Endothelial cell of umbilical vein (primary cell): Measurements from ENCODE around the gene KCNIP3. TPM values are rescaled to one million over a fixed set of nuclear protein-coding genes. Genes with fewer than 3 reads are reported as not detected.

Experiments used
- BruUV-seq: library from RNA; stranded (reverse); fragments of 400-500 nt; replicated peaks from 2 replicates; lab custom pipeline; 2021; lab: Mats Ljungman, UMichigan
- CTCF ChIA-PET: fragments of 300-600, 350-600 bp; sonication (Branson Sonifier 250); formaldehyde crosslinking; loops from one replicate; lab custom pipeline; 2021; ENCODE audit warnings: antibody characterized with exemption, inconsistent platforms; lab: Charles Lee
- POLR2A ChIA-PET: fragments of 300-600, 350-600 bp; sonication (Branson Sonifier 250); formaldehyde crosslinking; loops from one replicate; lab custom pipeline; 2021; ENCODE audit warnings: antibody characterized with exemption, inconsistent platforms; lab: Charles Lee
- DNase-seq: peaks from one replicate; pipeline ENCODE4 v3.0.0-alpha.2; 2011; ENCODE audit warnings: low read depth, low spot score
- FAIRE-seq: peaks from 2 replicates; lab custom pipeline; 2011; peaks lifted over from hg19 to GRCh38; lab: Jason Lieb, UNC
- H2AFZ ChIP-seq: 2 replicates; pipeline ENCODE4 v1.6.0; 2012; ENCODE audit warnings: low read depth, low read length, control low read depth, inconsistent platforms
- H3K27ac ChIP-seq: 2 replicates; pipeline ENCODE4 v1.5.1; 2011; ENCODE audit warnings: low read depth, mild to moderate bottlenecking, control low read depth, low read length, moderate library complexity; ENCODE audit not compliant: insufficient read depth
- H3K27me3 ChIP-seq, 2 experiments: 2 replicates each; pipeline versions ENCODE4 v1.6.0 to v1.6.1; 2011; ENCODE audit warnings: low read length in 2 of 2, mixed read lengths in 1 of 2; ENCODE audit not compliant: control insufficient read depth in 2 of 2, insufficient read depth in 2 of 2
- H3K36me3 ChIP-seq, 2 experiments: 2 replicates in 1 of 2; 3 replicates in 1 of 2; pipeline ENCODE4 v1.5.1; 2011; ENCODE audit warnings: low read length in 2 of 2, mild to moderate bottlenecking in 1 of 2, moderate library complexity in 1 of 2; ENCODE audit not compliant: control insufficient read depth in 2 of 2, insufficient read depth in 2 of 2; ENCODE audit errors: extremely low read depth in 1 of 2
- H3K4me1 ChIP-seq: 3 replicates; pipeline ENCODE4 v1.5.1; 2011; ENCODE audit warnings: mild to moderate bottlenecking, low read length; ENCODE audit not compliant: control insufficient read depth, insufficient read depth; ENCODE audit errors: extremely low read depth
- H3K4me2 ChIP-seq: 2 replicates; pipeline ENCODE4 v1.6.1; 2011; ENCODE audit warnings: low read length, control low read depth, mixed read lengths; ENCODE audit not compliant: insufficient read depth
- H3K4me3 ChIP-seq, 3 experiments: fragments of 200-600 bp in 1 of 3; sonication (generic), shearing (Covaris generic) in 1 of 3; replicated peaks in 1 of 3; 2 replicates each; pipeline ENCODE4 v1.5.1; 2011 to 2016; ENCODE audit warnings: control low read depth in 3 of 3, low read length in 3 of 3, mild to moderate bottlenecking in 2 of 3, inconsistent platforms in 1 of 3, low read depth in 1 of 3, moderate library complexity in 1 of 3; ENCODE audit not compliant: insufficient read depth in 1 of 3
- H3K79me2 ChIP-seq: 2 replicates; pipeline ENCODE4 v1.6.0; 2012; ENCODE audit warnings: low read length, inconsistent platforms; ENCODE audit not compliant: control insufficient read depth, insufficient read depth
- H3K9ac ChIP-seq: replicated peaks from 2 replicates; pipeline ENCODE3; 2011; ENCODE audit warnings: low read length, control low read depth; ENCODE audit not compliant: insufficient read depth; ENCODE audit errors: extremely low read depth
- H3K9me1 ChIP-seq: replicated peaks from 3 replicates; pipeline ENCODE4 v1.6.0; 2011; ENCODE audit warnings: mild to moderate bottlenecking, low read length; ENCODE audit not compliant: control insufficient read depth, insufficient read depth; ENCODE audit errors: extremely low read depth
- H3K9me3 ChIP-seq: replicated peaks from 2 replicates; pipeline ENCODE4 v1.5.1; 2012; ENCODE audit warnings: low read length, inconsistent platforms; ENCODE audit not compliant: control insufficient read depth, insufficient read depth
- H4K20me1 ChIP-seq: replicated peaks from 2 replicates; pipeline ENCODE3; 2011; ENCODE audit warnings: mild to moderate bottlenecking, low read length; ENCODE audit not compliant: control insufficient read depth, insufficient read depth; ENCODE audit errors: extremely low read depth
- EZH2 ChIP-seq: IDR thresholded peaks from 2 replicates; pipeline ENCODE4 v1.6.1; 2012; ENCODE audit warnings: borderline replicate concordance, low read depth, mild to moderate bottlenecking, moderate library complexity, low read length, inconsistent platforms; ENCODE audit not compliant: severe bottlenecking
- FOS ChIP-seq: IDR thresholded peaks from 2 replicates; pipeline ENCODE4 v1.6.1; 2011; ENCODE audit warnings: mild to moderate bottlenecking, low read length, moderate library complexity, borderline replicate concordance; ENCODE audit not compliant: insufficient read depth
- GATA2 ChIP-seq: IDR thresholded peaks from 2 replicates; pipeline ENCODE4 v1.7.0; 2011; ENCODE audit warnings: low read depth, mild to moderate bottlenecking, moderate library complexity, mixed read lengths, low read length; ENCODE audit not compliant: insufficient read length, insufficient read depth
- JUN ChIP-seq: IDR thresholded peaks from 2 replicates; pipeline ENCODE4 v1.6.1; 2011; ENCODE audit warnings: borderline replicate concordance, low read depth; ENCODE audit not compliant: insufficient read length, insufficient read depth
- MAX ChIP-seq: IDR thresholded peaks from 2 replicates; pipeline ENCODE4 v1.6.1; 2011; ENCODE audit not compliant: insufficient read depth, insufficient read length
- MYC ChIP-seq: IDR thresholded peaks from one replicate; pipeline ENCODE4 v1.6.1; 2011; ENCODE audit warnings: mild to moderate bottlenecking, low read depth, low read length
- POLR2A ChIP-seq: IDR thresholded peaks from 2 replicates; pipeline ENCODE4 v1.6.1; 2012; ENCODE audit warnings: low read depth, mild to moderate bottlenecking, control low read depth, low read length
- POLR2AphosphoS5 ChIP-seq: IDR thresholded peaks from 2 replicates; pipeline ENCODE4 v1.6.1; 2012; ENCODE audit warnings: low read depth, mild to moderate bottlenecking, control low read depth, low read length, moderate library complexity; ENCODE audit not compliant: insufficient read depth
- dilution Hi-C: fragments of 300-500 bp; cut with MboI; formaldehyde crosslinking; loops from one replicate; pipeline ENCODE4 v1.15.0; 2019; ENCODE audit warnings: low sequenced_read_pairs; ENCODE audit not compliant: extremely low pct_ligation_motif_present
- intact Hi-C: fragments of 100-400 bp; cut with micrococcal nuclease; formaldehyde crosslinking; loops from one replicate; pipeline ENCODE4 v1.10.0; 2022
- polyA plus RNA-seq, 4 experiments: library from polyadenylated mRNA; depleted of rRNA in 3 of 4; stranded (reverse) in 3 of 4; unstranded in 1 of 4; fragments of >200 nt; gene quantifications; 2 replicates each; pipeline versions ENCODE4 v1.2.1 to v1.2.3, GENCODE V29; 2011 to 2012; ENCODE audit warnings: missing spikeins in 1 of 4
- total RNA-seq: library from RNA; stranded (reverse); gene quantifications from 2 replicates; pipeline ENCODE4 v1.2.3, GENCODE V29; 2021
- TF ChIP-seq, protein P1 (sequence below), 2 donors: IDR thresholded peaks; 1 replicate in 1 of 2; 2 replicates in 1 of 2; pipeline ENCODE4 v1.5.1; 2011; ENCODE audit warnings: low read length in 2 of 2, mild to moderate bottlenecking in 2 of 2, moderate library complexity in 2 of 2, control low read depth in 1 of 2, inconsistent platforms in 1 of 2, low read depth in 1 of 2; ENCODE audit not compliant: insufficient read depth in 1 of 2; ENCODE audit errors: extremely low read depth in 1 of 2

Gene KCNIP3
- total and polyA plus RNA-seq, 2 donors (not counting 3 experiments of a cell fraction or from before 2014, with no cell fraction given) = 0.12 to 0.62 TPM

- TF ChIP-seq MYC (no peak), EZH2 (no peak), MAX (no peak), FOS (no peak), JUN (no peak), POLR2A (no peak), POLR2AphosphoS5 (no peak), GATA2 (no peak)
- TF ChIP-seq, protein P1, sequence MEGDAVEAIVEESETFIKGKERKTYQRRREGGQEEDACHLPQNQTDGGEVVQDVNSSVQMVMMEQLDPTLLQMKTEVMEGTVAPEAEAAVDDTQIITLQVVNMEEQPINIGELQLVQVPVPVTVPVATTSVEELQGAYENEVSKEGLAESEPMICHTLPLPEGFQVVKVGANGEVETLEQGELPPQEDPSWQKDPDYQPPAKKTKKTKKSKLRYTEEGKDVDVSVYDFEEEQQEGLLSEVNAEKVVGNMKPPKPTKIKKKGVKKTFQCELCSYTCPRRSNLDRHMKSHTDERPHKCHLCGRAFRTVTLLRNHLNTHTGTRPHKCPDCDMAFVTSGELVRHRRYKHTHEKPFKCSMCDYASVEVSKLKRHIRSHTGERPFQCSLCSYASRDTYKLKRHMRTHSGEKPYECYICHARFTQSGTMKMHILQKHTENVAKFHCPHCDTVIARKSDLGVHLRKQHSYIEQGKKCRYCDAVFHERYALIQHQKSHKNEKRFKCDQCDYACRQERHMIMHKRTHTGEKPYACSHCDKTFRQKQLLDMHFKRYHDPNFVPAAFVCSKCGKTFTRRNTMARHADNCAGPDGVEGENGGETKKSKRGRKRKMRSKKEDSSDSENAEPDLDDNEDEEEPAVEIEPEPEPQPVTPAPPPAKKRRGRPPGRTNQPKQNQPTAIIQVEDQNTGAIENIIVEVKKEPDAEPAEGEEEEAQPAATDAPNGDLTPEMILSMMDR (IDR thresholded peaks at IDR 0.05; ENCODE audit: extremely low read depth in 1 of 2, insufficient read depth in 1 of 2, low read depth in 1 of 2, low read length in 2 of 2) = no peak
- BruUV-seq = no TSS peak
- Histone ChIP-seq H3K9ac (no peak overlapping the region), H3K4me2 (no peak overlapping the region), H3K9me1 (no peaks in the 10 kb centered on the region), H3K79me2 (no peaks in the 10 kb centered on the region), H3K27me3 (no peaks in the 10 kb centered on the region), H3K4me1 (no peaks in the 10 kb centered on the region), H4K20me1 (no peaks in the 10 kb centered on the region), H3K4me3 (no peak overlapping the region), H3K27ac (no peak overlapping the region), H3K36me3 (no peaks in the 10 kb centered on the region), H2AFZ (no peak overlapping the region), H3K9me3 (no peaks in the 10 kb centered on the region)
- FAIRE-seq (no peak), DNase-seq (no peak)
- dilution Hi-C loops = no loop called here
- intact Hi-C loops = no loop called here
- ChIA-PET CTCF (interaction anchor here (4.8 kb wide), 1 partner anchor 12 kb away, joined by 28 read pairs; no protein-coding TSS in a partner anchor), POLR2A (no interaction called here)
Observed at GRCh38 chr2:95376311-95377215, 79.4 kb downstream of the KCNIP3 start.
